GM12878 (cell line): ENCODE data around the gene PTPN14. TPM values are rescaled to one million over a fixed set of nuclear protein-coding genes. Genes with fewer than 3 reads are reported as not detected.

Experiments
- ATAC-seq: fragments of 200-7000 bp; cut with Tn5 transposase; 3 replicates; pipeline ENCODE4 v1.9.1; 2020; ENCODE audit warnings: mild to moderate bottlenecking, moderate library complexity
- BruUV-seq: library from RNA; stranded (reverse); fragments of 400-500 nt; replicated peaks from 2 replicates; lab custom pipeline; 2021; lab: Mats Ljungman, UMichigan
- CTCF ChIA-PET: fragments of 300-600 bp; sonication (Branson Sonifier 250); formaldehyde crosslinking; extraction: SDS; loops from one replicate; lab custom pipeline; 2021; ENCODE audit warnings: inconsistent platforms; lab: Yijun Ruan, JAX
- POLR2A ChIA-PET: fragments of 350-600 bp; formaldehyde crosslinking; extraction: SDS; loops from one replicate; lab custom pipeline; 2021; ENCODE audit warnings: inconsistent platforms; lab: Charles Lee
- RAD21 ChIA-PET: fragments of 300-600 bp; sonication (Branson Sonifier 250); formaldehyde crosslinking; loops from one replicate; lab custom pipeline; 2023; ENCODE audit warnings: antibody characterized with exemption; ENCODE audit not compliant: unreplicated experiment; lab: Charles Lee
- SMC1A ChIA-PET: fragments of 300-600 bp; sonication (Branson Sonifier 250); formaldehyde crosslinking; loops from one replicate; lab custom pipeline; 2023; ENCODE audit not compliant: unreplicated experiment, uncharacterized antibody; lab: Charles Lee
- DNase-seq: peaks from one replicate; pipeline ENCODE4 v3.0.0-alpha.2; 2011; ENCODE audit warnings: low read depth, low spot score
- FAIRE-seq: peaks from 3 replicates; lab custom pipeline; 2011; peaks lifted over from hg19 to GRCh38; lab: Jason Lieb, UNC
- H2AFZ ChIP-seq: 2 replicates; pipeline ENCODE4 v1.6.0; 2011; ENCODE audit warnings: low read depth, low read length, control low read depth; ENCODE audit not compliant: control insufficient read depth
- H3K27ac ChIP-seq: 2 replicates; pipeline ENCODE4 v1.5.1; 2011; ENCODE audit warnings: control low read depth; ENCODE audit not compliant: control insufficient read depth, insufficient read depth
- H3K27me3 ChIP-seq, 2 experiments: replicated peaks in 1 of 2; 2 replicates each; pipeline versions ENCODE4 v1.6.0 to v1.6.1; 2011; ENCODE audit warnings: low read length in 1 of 2; ENCODE audit not compliant: control insufficient read depth in 2 of 2, insufficient read depth in 2 of 2
- H3K36me3 ChIP-seq, 2 experiments: 2 replicates each; pipeline ENCODE4 v1.5.1; 2011; ENCODE audit warnings: low read length in 1 of 2; ENCODE audit not compliant: control insufficient read depth in 2 of 2, insufficient read depth in 2 of 2
- H3K4me1 ChIP-seq: 2 replicates; pipeline ENCODE4 v1.6.1; 2011; ENCODE audit warnings: mild to moderate bottlenecking, low read length, moderate library complexity, mixed read lengths; ENCODE audit not compliant: control insufficient read depth, insufficient read depth
- H3K4me2 ChIP-seq: 2 replicates; pipeline ENCODE4 v1.6.0; 2011; ENCODE audit warnings: control low read depth; ENCODE audit not compliant: control insufficient read depth, insufficient read depth
- H3K4me3 ChIP-seq: fragments of 200-600 bp; sonication (generic); 2 replicates; pipeline ENCODE4 v1.5.1; 2016
- H3K79me2 ChIP-seq: 2 replicates; pipeline ENCODE4 v1.6.0; 2011; ENCODE audit warnings: low read length; ENCODE audit not compliant: control insufficient read depth, insufficient read depth
- H3K9ac ChIP-seq: 2 replicates; pipeline ENCODE4 v1.8.0; 2011; ENCODE audit warnings: low read length, control low read depth, mixed read lengths; ENCODE audit not compliant: control insufficient read depth, insufficient read depth
- H3K9me3 ChIP-seq: replicated peaks from 3 replicates; pipeline ENCODE4 v1.5.1; 2011; ENCODE audit warnings: mild to moderate bottlenecking, low read length; ENCODE audit not compliant: control insufficient read depth, insufficient read depth
- H4K20me1 ChIP-seq: 2 replicates; pipeline ENCODE4 v1.6.0; 2011; ENCODE audit not compliant: control insufficient read depth, insufficient read depth
- CHD4 ChIP-seq: fragments of 200-600 bp; sonication (generic); IDR thresholded peaks from 2 replicates; pipeline ENCODE4 v1.6.1; 2016; ENCODE audit warnings: mild to moderate bottlenecking
- E2F4 ChIP-seq: IDR thresholded peaks from 2 replicates; pipeline ENCODE4 v1.6.1; 2012; ENCODE audit warnings: low read depth, low read length, improper control_type of control experiment
- ELK1 ChIP-seq: IDR thresholded peaks from 2 replicates; pipeline ENCODE4 v1.6.1; 2012; ENCODE audit warnings: low read depth, low read length, improper control_type of control experiment
- EP300 ChIP-seq, 2 experiments: fragments of 150-350 bp in 1 of 2; IDR thresholded peaks; 2 replicates each; pipeline ENCODE4 v1.6.1; 2011 to 2012; ENCODE audit warnings: low read depth in 2 of 2, low read length in 2 of 2, borderline replicate concordance in 1 of 2, improper control_type of control experiment in 1 of 2, inconsistent platforms in 1 of 2; ENCODE audit not compliant: control insufficient read depth in 1 of 2
- HSF1 ChIP-seq: fragments of 150-350 bp; IDR thresholded peaks from 2 replicates; pipeline ENCODE4 v1.6.1; 2014; ENCODE audit warnings: mild to moderate bottlenecking, low read depth, low read length
- IRF4 ChIP-seq: IDR thresholded peaks from 2 replicates; pipeline ENCODE4 v1.6.1; 2011; ENCODE audit warnings: low read depth, low read length
- JUNB ChIP-seq: IDR thresholded peaks from 2 replicates; pipeline ENCODE4 v1.6.1; 2016; ENCODE audit warnings: antibody characterized with exemption, mild to moderate bottlenecking
- PAX5 ChIP-seq: IDR thresholded peaks from 2 replicates; pipeline ENCODE4 v1.6.1; 2011; ENCODE audit warnings: low read depth, low read length, borderline replicate concordance
- RELB ChIP-seq: fragments of 450-650 bp; IDR thresholded peaks from 2 replicates; pipeline ENCODE4 v1.6.1; 2017; ENCODE audit warnings: low read depth, mild to moderate bottlenecking, moderate library complexity
- SREBF1 ChIP-seq: IDR thresholded peaks from 2 replicates; pipeline ENCODE4 v1.6.1; 2012; ENCODE audit warnings: mild to moderate bottlenecking, low read length
- SREBF2 ChIP-seq: IDR thresholded peaks from 2 replicates; pipeline ENCODE4 v1.6.1; 2012; ENCODE audit warnings: mild to moderate bottlenecking, low read length
- TCF7 ChIP-seq: IDR thresholded peaks from 2 replicates; pipeline ENCODE4 v1.6.1; 2014; ENCODE audit warnings: antibody characterized with exemption, borderline replicate concordance
- ZBED1 ChIP-seq: IDR thresholded peaks from 2 replicates; pipeline ENCODE4 v1.6.1; 2016; ENCODE audit warnings: borderline replicate concordance
- ZZZ3 ChIP-seq: IDR thresholded peaks from 2 replicates; pipeline ENCODE4 v1.6.1; 2011; ENCODE audit warnings: low read depth; ENCODE audit not compliant: control insufficient read depth, insufficient read length
- WGBS: methylation state at CpG from one replicate; pipeline ENCODE4 v1.1.6; 2016; ENCODE audit warnings: low lambda C conversion rate; ENCODE audit not compliant: insufficient replicate concordance, insufficient coverage; ENCODE audit errors: missing lambda C conversion rate; 5-methylcytosine and 5-hydroxymethylcytosine counted together
- in situ Hi-C: fragments of 300-500 bp; cut with MboI; formaldehyde crosslinking; loops from 9 replicates; pipeline ENCODE4 v1.14.3; 2018; ENCODE audit warnings: mixed read lengths
- intact Hi-C: fragments of 100-400 bp; cut with micrococcal nuclease; formaldehyde crosslinking; loops from one replicate; pipeline ENCODE4 v1.14.2; 2022; ENCODE audit not compliant: unreplicated experiment
- polyA plus RNA-seq, 11 experiments: library from polyadenylated mRNA; depleted of rRNA in 4 of 11; unstranded in 6 of 11; stranded (reverse) in 5 of 11; fragments of >200 nt; fragmentation: Nextera tagmentation in 4 of 11; fragmentation: Illumina TruSeq in 1 of 11; extraction: Ambion mirVana in 4 of 11; extraction: Trizol in 1 of 11; gene quantifications; 1 replicate in 1 of 11; 2 replicates in 10 of 11; pipeline versions ENCODE4 v1.2.1 to v1.2.3, GENCODE V29; 2011 to 2016; ENCODE audit warnings: inconsistent platforms in 2 of 11, missing spikeins in 2 of 11, low read depth in 1 of 11
- total RNA-seq, 4 experiments: library from RNA; depleted of rRNA in 3 of 4; stranded (reverse); fragments of >200 nt in 3 of 4; fragmentation: Illumina TruSeq in 1 of 4; extraction: Trizol in 1 of 4; gene quantifications; 2 replicates each; pipeline versions ENCODE4 v1.2.1 to v1.2.3, GENCODE V29; 2013 to 2021

PTPN14 gene
- total and polyA plus RNA-seq, 10 of the 15 experiments (the other 5 are each of a cell fraction or from before 2014, with no cell fraction given) = 0.05 to 5.1 (median 0.44) TPM

GRCh38 chr1:214401666-214402065, 149.7 kb downstream of the PTPN14 start:
- no peaks in the 10 kb centered on the region for H3K27me3 ChIP-seq
- H3K27ac ChIP-seq = no peak overlapping the region
- DNase-seq = no peak
- RAD21 ChIA-PET = interaction anchor here (0.7 kb wide), 1 partner anchor 1215 kb away, joined by 3 read pairs; no protein-coding TSS in a partner anchor
- no peaks in the 10 kb centered on the region for H3K9me3 ChIP-seq
- intact Hi-C loops (no loop called here), in situ Hi-C loops (no loop called here)
- no peak for FAIRE-seq
- no peaks in the 10 kb centered on the region for H4K20me1 ChIP-seq
- WGBS = 34% methylated on average over 3 of the region's 3 CpGs
- no peaks in the 10 kb centered on the region for H3K79me2 ChIP-seq
- H3K4me3 ChIP-seq = no peak overlapping the region
- no peak overlapping the region for H3K4me2 ChIP-seq
- no TSS peak for BruUV-seq
- TF ChIP-seq SREBF1 (no peak), PAX5 (no peak), HSF1 (no peak), ZZZ3 (no peak), RELB (no peak), JUNB (no peak), IRF4 (no peak), E2F4 (no peak), TCF7 (no peak), ELK1 (no peak), ZBED1 (no peak), SREBF2 (no peak), CHD4 (no peak), EP300 (IDR thresholded peaks at IDR 0.05; ENCODE audit: borderline replicate concordance in 1 of 2, control insufficient read depth in 1 of 2, low read depth in 2 of 2, low read length in 2 of 2) (no peak)
- TF ChIP-seq, all 136 proteins: peak for 0
- Histone ChIP-seq H3K9ac (no peak overlapping the region), H2AFZ (no peak overlapping the region), H3K36me3 (no peaks in the 10 kb centered on the region), H3K4me1 (no peaks in the 10 kb centered on the region)
- no peak for ATAC-seq
- ChIA-PET SMC1A (interaction anchor here (1.2 to 2.5 kb wide), 2 partner anchors 26 to 180 kb away, joined by 3 to 7 read pairs; no protein-coding TSS in a partner anchor), CTCF (no interaction called here), POLR2A (interaction anchor here (0.6 to 0.7 kb wide), 2 partner anchors 37 to 52 kb away, joined by 3 to 4 read pairs; no protein-coding TSS in a partner anchor)
